Measurements from ENCODE around the gene ARID1A.

DNA sequence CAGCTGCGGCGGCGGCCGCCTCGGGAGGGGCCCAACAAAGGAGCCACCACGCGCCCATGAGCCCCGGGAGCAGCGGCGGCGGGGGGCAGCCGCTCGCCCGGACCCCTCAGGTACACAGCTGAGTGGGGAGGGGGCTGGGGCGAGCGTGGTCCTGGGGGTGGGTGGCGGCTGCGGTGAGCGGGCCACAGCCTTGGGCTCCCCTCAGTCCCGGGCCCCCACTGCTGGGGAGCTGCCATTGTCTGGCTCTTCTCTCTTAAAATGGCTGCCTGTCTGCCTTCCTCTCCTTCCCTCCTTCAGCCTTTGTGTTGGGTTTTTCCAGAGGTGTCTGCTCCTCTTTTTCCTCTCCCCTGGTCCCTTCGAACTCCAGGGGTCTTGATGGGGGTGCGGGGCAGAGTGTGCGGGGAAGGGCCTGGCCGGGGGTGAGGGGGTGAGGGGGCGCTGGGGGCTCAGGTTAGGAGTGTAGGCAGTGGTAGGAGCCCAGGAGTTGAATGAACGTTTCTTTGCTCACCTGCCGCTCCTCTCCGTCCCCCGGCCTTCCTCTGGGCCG lies 1.7 kb downstream of the ARID1A start:
- TF ChIP-seq, protein P1, sequence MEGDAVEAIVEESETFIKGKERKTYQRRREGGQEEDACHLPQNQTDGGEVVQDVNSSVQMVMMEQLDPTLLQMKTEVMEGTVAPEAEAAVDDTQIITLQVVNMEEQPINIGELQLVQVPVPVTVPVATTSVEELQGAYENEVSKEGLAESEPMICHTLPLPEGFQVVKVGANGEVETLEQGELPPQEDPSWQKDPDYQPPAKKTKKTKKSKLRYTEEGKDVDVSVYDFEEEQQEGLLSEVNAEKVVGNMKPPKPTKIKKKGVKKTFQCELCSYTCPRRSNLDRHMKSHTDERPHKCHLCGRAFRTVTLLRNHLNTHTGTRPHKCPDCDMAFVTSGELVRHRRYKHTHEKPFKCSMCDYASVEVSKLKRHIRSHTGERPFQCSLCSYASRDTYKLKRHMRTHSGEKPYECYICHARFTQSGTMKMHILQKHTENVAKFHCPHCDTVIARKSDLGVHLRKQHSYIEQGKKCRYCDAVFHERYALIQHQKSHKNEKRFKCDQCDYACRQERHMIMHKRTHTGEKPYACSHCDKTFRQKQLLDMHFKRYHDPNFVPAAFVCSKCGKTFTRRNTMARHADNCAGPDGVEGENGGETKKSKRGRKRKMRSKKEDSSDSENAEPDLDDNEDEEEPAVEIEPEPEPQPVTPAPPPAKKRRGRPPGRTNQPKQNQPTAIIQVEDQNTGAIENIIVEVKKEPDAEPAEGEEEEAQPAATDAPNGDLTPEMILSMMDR (IDR thresholded peaks at IDR 0.05; ENCODE audit: low read depth, low read length, missing input control), result no peak
- no peak for TF ChIP-seq YY1 (IDR thresholded peaks at IDR 0.05)
